AG04449 (cell line): ENCODE results near the gene LDLRAD4.

Experiments used
- CTCF ChIA-PET: fragments of 350-600 bp; formaldehyde crosslinking; extraction: SDS; loops from one replicate; lab custom pipeline; 2021; ENCODE audit warnings: antibody characterized with exemption; lab: Yijun Ruan, JAX
- POLR2A ChIA-PET: fragments of 400-600, 350-600 bp; formaldehyde crosslinking; extraction: SDS; loops from one replicate; lab custom pipeline; 2020; ENCODE audit warnings: antibody characterized with exemption, inconsistent platforms; lab: Yijun Ruan, JAX
- DNase-seq: peaks from one replicate; pipeline ENCODE4 v3.0.0-alpha.2; 2010; ENCODE audit warnings: low read depth, low spot score
- H3K4me3 ChIP-seq: 2 replicates; pipeline ENCODE4 v1.5.1; 2011; ENCODE audit warnings: low read depth, mild to moderate bottlenecking, control low read depth, low read length
- TF ChIP-seq, protein P1 (sequence below): IDR thresholded peaks from one replicate; pipeline ENCODE4 v1.5.1; 2011; ENCODE audit warnings: mild to moderate bottlenecking, moderate library complexity, low read length, control low read depth, inconsistent platforms; ENCODE audit not compliant: insufficient read depth; ENCODE audit errors: missing control alignments

LDLRAD4 gene

DNA sequence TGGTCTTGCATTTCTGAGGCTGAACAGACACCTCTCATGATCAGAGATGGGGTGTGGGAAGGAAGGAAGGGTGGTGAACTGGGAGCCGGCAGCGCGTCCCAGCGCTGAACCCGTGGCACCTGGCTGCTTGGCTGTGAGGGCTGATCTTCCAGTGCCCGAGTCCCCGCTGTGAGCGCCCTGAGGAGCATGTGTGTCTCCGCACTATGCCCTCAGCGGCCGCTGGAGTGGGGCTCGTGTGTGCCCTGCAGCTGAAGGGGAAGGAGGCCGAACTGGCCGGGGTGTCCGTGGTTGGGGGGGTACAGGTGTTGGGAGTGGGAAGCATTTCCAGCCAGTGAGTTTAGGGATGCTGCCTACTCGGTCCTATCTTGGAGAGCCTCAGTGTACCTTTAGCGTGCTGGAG lies 82.2 kb downstream of the LDLRAD4 start:
- H3K4me3 ChIP-seq = no peak overlapping the region
- DNase-seq = no peak
- CTCF ChIA-PET = no interaction called here
- POLR2A ChIA-PET = no interaction called here
- TF ChIP-seq, protein P1, sequence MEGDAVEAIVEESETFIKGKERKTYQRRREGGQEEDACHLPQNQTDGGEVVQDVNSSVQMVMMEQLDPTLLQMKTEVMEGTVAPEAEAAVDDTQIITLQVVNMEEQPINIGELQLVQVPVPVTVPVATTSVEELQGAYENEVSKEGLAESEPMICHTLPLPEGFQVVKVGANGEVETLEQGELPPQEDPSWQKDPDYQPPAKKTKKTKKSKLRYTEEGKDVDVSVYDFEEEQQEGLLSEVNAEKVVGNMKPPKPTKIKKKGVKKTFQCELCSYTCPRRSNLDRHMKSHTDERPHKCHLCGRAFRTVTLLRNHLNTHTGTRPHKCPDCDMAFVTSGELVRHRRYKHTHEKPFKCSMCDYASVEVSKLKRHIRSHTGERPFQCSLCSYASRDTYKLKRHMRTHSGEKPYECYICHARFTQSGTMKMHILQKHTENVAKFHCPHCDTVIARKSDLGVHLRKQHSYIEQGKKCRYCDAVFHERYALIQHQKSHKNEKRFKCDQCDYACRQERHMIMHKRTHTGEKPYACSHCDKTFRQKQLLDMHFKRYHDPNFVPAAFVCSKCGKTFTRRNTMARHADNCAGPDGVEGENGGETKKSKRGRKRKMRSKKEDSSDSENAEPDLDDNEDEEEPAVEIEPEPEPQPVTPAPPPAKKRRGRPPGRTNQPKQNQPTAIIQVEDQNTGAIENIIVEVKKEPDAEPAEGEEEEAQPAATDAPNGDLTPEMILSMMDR = no peak

DNA sequence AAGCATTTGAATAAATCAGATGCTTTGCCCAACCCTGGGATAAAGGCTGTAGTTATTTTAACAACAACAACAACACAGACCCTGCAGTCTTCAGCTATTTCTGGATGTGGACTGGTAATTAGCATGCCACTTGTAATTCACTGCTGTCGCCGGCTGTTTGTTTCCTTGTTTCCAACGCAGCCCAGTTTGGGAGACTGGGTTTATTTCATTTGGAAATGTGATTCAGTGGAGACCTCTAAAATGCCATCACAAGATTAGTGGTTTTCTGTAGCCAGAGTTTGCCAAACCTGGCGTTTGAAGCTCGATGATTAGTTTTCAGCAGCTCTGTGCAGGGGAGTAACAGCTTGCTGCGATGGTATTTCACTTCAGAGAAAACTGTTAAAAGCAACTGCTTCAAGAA lies 83.5 kb downstream of the LDLRAD4 start:
- no peak overlapping the region for H3K4me3 ChIP-seq
- ChIA-PET CTCF (interaction anchor here (0.9 kb wide), 1 partner anchor 86 kb away, joined by 3 read pairs; no protein-coding TSS in a partner anchor), POLR2A (interaction anchor here (0.5 kb wide), 1 partner anchor 644 kb away, joined by 3 read pairs; no protein-coding TSS in a partner anchor)
- no peak for DNase-seq
- TF ChIP-seq, protein P1 = no peak

DNA sequence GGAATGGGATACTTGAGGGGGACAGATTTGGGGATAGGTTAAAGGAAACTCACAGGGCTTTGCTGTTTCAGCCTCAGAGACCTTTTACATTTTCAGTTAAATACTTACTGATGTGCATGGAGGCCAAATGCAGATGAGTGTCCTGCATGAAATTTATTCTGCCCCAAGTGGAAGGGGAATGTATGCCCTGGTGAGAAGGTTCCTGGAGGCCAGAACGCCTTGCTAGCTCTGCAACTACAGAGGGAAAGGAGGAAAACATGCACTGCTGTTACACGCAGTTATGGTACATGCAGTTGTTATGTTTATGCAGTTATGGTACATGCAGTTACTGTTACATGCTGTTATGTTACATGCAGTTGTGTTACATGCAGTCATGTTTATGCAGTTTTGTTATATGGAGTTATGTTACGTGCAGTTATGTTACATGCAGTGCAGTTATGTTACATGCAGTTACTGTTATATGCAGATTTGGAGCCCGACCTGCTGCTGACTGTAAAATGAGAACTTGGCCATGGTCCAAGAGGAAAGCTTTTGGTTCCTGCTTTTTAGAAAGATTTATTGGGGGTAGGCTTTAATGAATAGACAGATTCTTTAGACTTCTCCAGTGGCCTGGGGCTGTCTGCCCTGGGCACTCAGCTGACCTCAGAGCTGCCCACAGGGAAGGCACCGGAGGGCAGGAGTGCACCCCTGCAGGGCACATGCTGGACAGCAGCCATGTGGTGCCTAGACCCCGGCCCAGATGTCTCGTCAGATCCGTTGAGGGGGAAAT lies 84.1 kb downstream of the LDLRAD4 start:
- H3K4me3 ChIP-seq = no peak overlapping the region
- ChIA-PET POLR2A (interaction anchor here (1.2 kb wide), 1 partner anchor 13 kb away, joined by 4 read pairs; no protein-coding TSS in a partner anchor), CTCF (no interaction called here)
- no peak for DNase-seq
- TF ChIP-seq, protein P1 = no peak

DNA sequence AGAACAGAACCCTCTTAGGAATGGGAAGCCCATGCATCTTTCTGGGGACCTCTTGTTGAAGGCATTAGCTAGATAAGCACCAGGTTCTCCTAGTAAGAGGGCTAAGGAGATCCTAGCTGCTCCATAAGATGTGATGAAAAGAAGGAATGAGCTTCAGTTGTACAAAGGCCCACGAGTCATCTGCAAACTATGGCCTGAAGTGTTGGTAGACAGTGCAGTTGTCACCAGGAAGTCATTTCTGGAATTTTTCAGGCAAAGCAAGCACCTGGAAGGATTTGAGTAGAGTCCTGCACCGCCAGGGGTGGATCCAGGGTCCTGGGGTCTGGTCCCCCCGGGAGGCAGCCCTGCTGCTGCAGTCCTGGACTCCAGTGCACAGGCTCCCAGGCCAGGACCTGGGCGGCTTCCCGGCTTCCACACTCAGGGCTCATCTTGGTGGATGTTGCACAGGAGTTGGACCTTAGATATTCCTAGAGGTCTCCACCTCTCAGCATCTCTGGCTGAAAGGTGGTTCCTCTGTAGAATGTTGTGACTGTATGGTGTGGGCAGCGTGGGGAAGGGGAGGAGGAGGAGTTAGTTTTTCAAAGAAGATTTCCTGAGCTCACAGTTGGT lies 85.3 kb downstream of the LDLRAD4 start:
- CTCF ChIA-PET = no interaction called here
- POLR2A ChIA-PET = interaction anchor here (1.2 kb wide), 1 partner anchor 14 kb away, joined by 4 read pairs; no protein-coding TSS in a partner anchor
- TF ChIP-seq, protein P1 = no peak
- H3K4me3 ChIP-seq = no peak overlapping the region
- no peak for DNase-seq

DNA sequence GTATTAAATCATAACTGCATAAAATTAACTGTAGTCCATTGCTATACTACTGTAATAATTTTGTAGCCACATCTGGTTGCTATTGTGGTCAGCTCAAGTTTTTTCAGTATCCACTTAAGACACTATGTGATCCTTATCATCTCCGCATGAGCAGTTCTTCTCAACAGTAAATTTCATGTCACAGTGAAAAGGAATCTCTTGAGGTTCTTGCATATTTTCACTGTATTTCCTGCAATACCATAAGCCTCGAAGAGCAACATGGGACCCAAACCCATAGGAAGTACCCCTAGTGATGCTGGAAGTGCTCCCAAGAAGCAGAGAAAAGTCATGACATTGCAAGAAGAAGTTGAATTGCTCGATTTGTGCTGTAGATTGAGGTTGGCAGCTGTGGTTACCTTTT lies 86.7 kb downstream of the LDLRAD4 start:
- DNase-seq = no peak
- POLR2A ChIA-PET = no interaction called here
- CTCF ChIA-PET = no interaction called here
- TF ChIP-seq, protein P1 = no peak
- H3K4me3 ChIP-seq = no peak overlapping the region

DNA sequence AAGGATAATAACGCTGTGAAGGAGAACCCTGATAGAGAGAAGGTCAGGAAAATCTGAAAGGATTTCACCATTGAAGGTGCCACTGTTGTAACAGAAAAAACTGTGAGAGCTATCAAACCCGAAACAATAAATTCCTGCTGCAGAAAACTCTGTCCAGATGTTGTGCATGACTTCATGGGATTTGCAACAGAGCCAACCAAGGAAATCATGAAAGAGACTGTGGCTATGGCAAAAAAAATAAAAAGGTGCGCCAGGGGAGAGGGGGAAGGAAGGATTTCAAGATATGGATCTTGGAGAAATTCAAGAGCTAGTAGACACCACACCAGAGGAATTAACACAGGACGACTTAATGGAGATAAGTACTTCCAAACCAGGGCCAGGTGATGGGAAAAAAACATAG lies 88.0 kb downstream of the LDLRAD4 start:
- H3K4me3 ChIP-seq = no peak overlapping the region
- no peak for DNase-seq
- TF ChIP-seq, protein P1 = no peak
- POLR2A ChIA-PET = no interaction called here
- CTCF ChIA-PET = no interaction called here
